Breast epithelium (tissue), 4 donors: ENCODE measurements around the gene TCEAL5. TPM values are rescaled to one million over a fixed set of nuclear protein-coding genes. Genes with fewer than 3 reads are reported as not detected.

Experiments
- DNase-seq, 2 donors: peaks; one replicate each; pipeline ENCODE4 v3.0.0-alpha.2; 2019; ENCODE audit warnings: low spot score in 2 of 2
- H3K27ac ChIP-seq, 2 donors: fragments of 200-600 bp; sonication (generic) in 1 of 2; one replicate each; pipeline ENCODE4 v1.5.1; 2016 to 2019; ENCODE audit warnings: mild to moderate bottlenecking in 1 of 2
- H3K27me3 ChIP-seq, 2 donors: fragments of 200-600 bp; sonication (generic) in 1 of 2; one replicate each; pipeline versions ENCODE4 v1.5.1 to v1.6.0; 2017 to 2019; ENCODE audit warnings: control low read depth in 1 of 2, mild to moderate bottlenecking in 1 of 2
- H3K36me3 ChIP-seq: fragments of 200-600 bp; one replicate; pipeline ENCODE4 v1.5.1; 2019
- H3K4me1 ChIP-seq, 2 donors: fragments of 200-600 bp; sonication (generic); one replicate each; pipeline ENCODE4 v1.5.1; 2016 to 2019; ENCODE audit warnings: control low read depth in 1 of 2
- H3K4me3 ChIP-seq, 3 donors: fragments of 200-600 bp; sonication (generic); 1 replicate in 2 of 3; 2 replicates in 1 of 3; pipeline ENCODE4 v1.5.1; 2016 to 2019; ENCODE audit warnings: mild to moderate bottlenecking in 3 of 3, moderate library complexity in 2 of 3
- H3K9me3 ChIP-seq, 2 donors: fragments of 200-600 bp; sonication (generic) in 1 of 2; one replicate each; pipeline ENCODE4 v1.5.1; 2016 to 2019; ENCODE audit warnings: control low read depth in 1 of 2
- CTCF ChIP-seq, 3 donors: fragments of 450-650 bp; IDR thresholded peaks; one replicate each; pipeline ENCODE4 v1.5.1; 2016 to 2017; ENCODE audit warnings: antibody characterized with exemption in 3 of 3, mild to moderate bottlenecking in 3 of 3, moderate library complexity in 3 of 3
- POLR2A ChIP-seq: fragments of 450-650 bp; IDR thresholded peaks from one replicate; pipeline ENCODE4 v1.6.1; 2016; ENCODE audit warnings: antibody characterized with exemption, mild to moderate bottlenecking, moderate library complexity
- POLR2AphosphoS5 ChIP-seq, 3 donors: sonication (generic); formaldehyde crosslinking; IDR thresholded peaks; one replicate each; pipeline ENCODE4 v1.6.1; 2017; ENCODE audit warnings: antibody characterized with exemption in 3 of 3
- intact Hi-C: fragments of 100-400 bp; cut with DNase I; formaldehyde crosslinking; loops from one replicate; pipeline ENCODE4 v1.15.1; 2023; ENCODE audit warnings: low total_unique reads
- total RNA-seq, 3 donors: library from RNA; depleted of rRNA; stranded (reverse); fragments of >200 nt; gene quantifications; one replicate each; pipeline ENCODE4 v1.1.0, GENCODE V29; 2016

TCEAL5 gene
- total RNA-seq, 3 donors from 2014 or later: 0.88 to 1.3 TPM; not detected in 1

- Histone ChIP-seq H3K27me3 (peaks cover 0 to 51% of the 10 kb centered on the region in 2 donors), H3K4me1 (no peaks in the 10 kb centered on the region), H3K36me3 (no peaks in the 10 kb centered on the region), H3K27ac (no peak overlapping the region), H3K4me3 (no peak overlapping the region), H3K9me3 (peaks cover 0 to under 1% of the 10 kb centered on the region in 2 donors)
- intact Hi-C loops: no loop called here
- TF ChIP-seq POLR2A: no peak
- TF ChIP-seq POLR2AphosphoS5 (IDR thresholded peaks at IDR 0.05): no peak
- no peak for TF ChIP-seq CTCF (IDR thresholded peaks at IDR 0.05)
- no peak for DNase-seq
Measured at GRCh38 chrX:103258275-103258674, 18.3 kb downstream of the TCEAL5 start.

- DNase-seq: no peak
- intact Hi-C loops: no loop called here
- H3K4me3 ChIP-seq: no peak overlapping the region
- H3K27me3 ChIP-seq: peaks cover 0 to 48% of the 10 kb centered on the region in 2 donors
- TF ChIP-seq POLR2A: no peak
- no peak for TF ChIP-seq POLR2AphosphoS5 (IDR thresholded peaks at IDR 0.05)
- TF ChIP-seq CTCF (IDR thresholded peaks at IDR 0.05): no peak
- no peaks in the 10 kb centered on the region for H3K4me1 ChIP-seq
- no peaks in the 10 kb centered on the region for H3K36me3 ChIP-seq
- no peak overlapping the region for H3K27ac ChIP-seq
- no peaks in the 10 kb centered on the region for H3K9me3 ChIP-seq
Measured at GRCh38 chrX:103256651-103257050, 19.9 kb downstream of the TCEAL5 start.

- Histone ChIP-seq H3K27ac (peak within 1 kb of the TSS; percentile 80 to 90), H3K36me3 (no peaks in the 10 kb centered on the region), H3K9me3 (no peaks in the 10 kb centered on the region), H3K4me1 (no peaks in the 10 kb centered on the region), H3K27me3 (peaks cover 0 to 40% of the 10 kb centered on the region in 2 donors), H3K4me3 (peak within 1 kb of the TSS; percentile 55 to 72 (median 61))
- TF ChIP-seq POLR2A: peak; percentile 37
- TF ChIP-seq CTCF (IDR thresholded peaks at IDR 0.05): no peak
- TF ChIP-seq POLR2AphosphoS5 (IDR thresholded peaks at IDR 0.05): peak in 2 of 3 donors; percentile 20 to 77
- DNase-seq: peak; percentile 67
- intact Hi-C loops: no loop called here
Measured at GRCh38 chrX:103254921-103255493, 21.5 kb downstream of the TCEAL5 start, which contains the start of gene TCEAL8. Gene TCEAL8 (minus strand): TSS chrX:103255155. CDS start chrX:103253979, 1,176 bp downstream.

- Histone ChIP-seq H3K4me3 (peak overlapping the region; percentile 55 to 72 (median 61)), H3K27ac (peak overlapping the region; percentile 80 to 90), H3K27me3 (peaks cover 0 to 39% of the 10 kb centered on the region in 2 donors), H3K36me3 (no peaks in the 10 kb centered on the region), H3K9me3 (no peaks in the 10 kb centered on the region), H3K4me1 (no peaks in the 10 kb centered on the region)
- peak in 1 of 2 donors; percentile 24 for DNase-seq
- intact Hi-C loops: no loop called here
- no peak for TF ChIP-seq POLR2A
- TF ChIP-seq POLR2AphosphoS5 (IDR thresholded peaks at IDR 0.05): no peak
- TF ChIP-seq CTCF (IDR thresholded peaks at IDR 0.05): no peak
Measured at GRCh38 chrX:103254171-103254824, 22.3 kb downstream of the TCEAL5 start.

GRCh38 chrX:103253608-103254007 is 22.9 kb downstream of the TCEAL5 start:
- no peaks in the 10 kb centered on the region for H3K4me1 ChIP-seq
- TF ChIP-seq CTCF (IDR thresholded peaks at IDR 0.05) (no peak), POLR2A (no peak), POLR2AphosphoS5 (IDR thresholded peaks at IDR 0.05) (no peak)
- no peaks in the 10 kb centered on the region for H3K36me3 ChIP-seq
- peaks cover 0 to 37% of the 10 kb centered on the region in 2 donors for H3K27me3 ChIP-seq
- peak overlapping the region; percentile 55 to 72 (median 61) for H3K4me3 ChIP-seq
- intact Hi-C loops: no loop called here
- DNase-seq: no peak
- no peaks in the 10 kb centered on the region for H3K9me3 ChIP-seq
- H3K27ac ChIP-seq: peak overlapping the region; percentile 80 to 90
